Activated T-cell treated with anti-CD3 and anti-CD28 coated beads, Interleukin-2, amount 50 U/mL, for 72 hours (primary cell): ENCODE measurements around the gene NEDD4. TPM values are rescaled to one million over a fixed set of nuclear protein-coding genes. Genes with fewer than 3 reads are reported as not detected.

Source experiments
- ATAC-seq, 2 donors: fragments of 150-1000 bp; cut with Tn5 transposase; replicated peaks in 1 of 2; 2 replicates each; pipeline ENCODE4 v1.10.0; 2021; ENCODE audit warnings: moderate library complexity in 2 of 2, mild to moderate bottlenecking in 1 of 2
- DNase-seq, 2 donors: peaks; one replicate each; pipeline ENCODE4 v3.0.0; 2021 to 2022; ENCODE audit warnings: mixed read lengths in 1 of 2
- H3K27ac Mint-ChIP-seq: one replicate; pipeline ENCODE4 v1.8.0; 2022; ENCODE audit warnings: mild to moderate bottlenecking, moderate library complexity, mixed read lengths
- H3K27me3 Mint-ChIP-seq: one replicate; pipeline ENCODE4 v1.8.0; 2022; ENCODE audit warnings: low read depth, mixed read lengths
- H3K36me3 Mint-ChIP-seq, 2 donors: one replicate each; pipeline ENCODE4 v1.8.0; 2022; ENCODE audit warnings: mixed read lengths in 2 of 2, mild to moderate bottlenecking in 1 of 2; ENCODE audit not compliant: insufficient read depth in 2 of 2
- H3K4me1 Mint-ChIP-seq: one replicate; pipeline ENCODE4 v1.8.0; 2022; ENCODE audit warnings: low read depth, mixed read lengths
- H3K4me3 Mint-ChIP-seq, 2 donors: one replicate each; pipeline ENCODE4 v1.8.0; 2022; ENCODE audit warnings: mild to moderate bottlenecking in 2 of 2, mixed read lengths in 2 of 2, moderate library complexity in 2 of 2
- H3K9me3 Mint-ChIP-seq, 2 donors: one replicate each; pipeline ENCODE4 v1.8.0; 2022; ENCODE audit warnings: mixed read lengths in 2 of 2
- total RNA-seq, 2 donors: library from RNA; stranded (reverse); gene quantifications; one replicate each; pipeline ENCODE4 v1.2.3, GENCODE V29; 2022

NEDD4 gene
- total RNA-seq, 2 donors from 2014 or later, result 21.3 to 32.2 TPM

- DNase-seq (no peak), ATAC-seq (no peak)
- Mint-ChIP-seq H3K27me3 (no peaks in the 10 kb centered on the region), H3K9me3 (no peaks in the 10 kb centered on the region), H3K36me3 (no peaks in the 10 kb centered on the region), H3K4me1 (no peaks in the 10 kb centered on the region), H3K27ac (no peak overlapping the region), H3K4me3 (no peak overlapping the region)
Measured at GRCh38 chr15:55921744-55922143, 71.7 kb downstream of the NEDD4 start.

- ATAC-seq, result no peak
- no peak overlapping the region for H3K27ac Mint-ChIP-seq
- H3K4me3 Mint-ChIP-seq, result no peak overlapping the region
- no peaks in the 10 kb centered on the region for H3K9me3 Mint-ChIP-seq
- H3K4me1 Mint-ChIP-seq, result no peaks in the 10 kb centered on the region
- no peaks in the 10 kb centered on the region for H3K27me3 Mint-ChIP-seq
- no peaks in the 10 kb centered on the region for H3K36me3 Mint-ChIP-seq
- no peak for DNase-seq
Measured at GRCh38 chr15:55917881-55918296, 75.5 kb downstream of the NEDD4 start.

- ATAC-seq (no peak), DNase-seq (no peak)
- Mint-ChIP-seq H3K27ac (no peak overlapping the region), H3K36me3 (no peaks in the 10 kb centered on the region), H3K4me1 (no peaks in the 10 kb centered on the region), H3K4me3 (no peak overlapping the region), H3K27me3 (no peaks in the 10 kb centered on the region), H3K9me3 (no peaks in the 10 kb centered on the region)
Measured at GRCh38 chr15:55916666-55917409, 76.6 kb downstream of the NEDD4 start.

GRCh38 chr15:55915876-55916567 lies 77.4 kb downstream of the NEDD4 start:
- DNase-seq, result no peak
- Mint-ChIP-seq H3K27me3 (no peaks in the 10 kb centered on the region), H3K27ac (no peak overlapping the region), H3K36me3 (no peaks in the 10 kb centered on the region), H3K4me3 (no peak overlapping the region), H3K9me3 (no peaks in the 10 kb centered on the region), H3K4me1 (no peaks in the 10 kb centered on the region)
- no peak for ATAC-seq

GRCh38 chr15:55915221-55915620 lies 78.2 kb downstream of the NEDD4 start:
- Mint-ChIP-seq H3K9me3 (no peaks in the 10 kb centered on the region), H3K36me3 (no peaks in the 10 kb centered on the region), H3K4me3 (no peak overlapping the region), H3K27me3 (no peaks in the 10 kb centered on the region), H3K27ac (no peak overlapping the region), H3K4me1 (no peaks in the 10 kb centered on the region)
- ATAC-seq (no peak), DNase-seq (no peak)

- ATAC-seq (no peak), DNase-seq (no peak)
- no peaks in the 10 kb centered on the region for H3K4me1 Mint-ChIP-seq
- no peaks in the 10 kb centered on the region for H3K9me3 Mint-ChIP-seq
- no peak overlapping the region for H3K27ac Mint-ChIP-seq
- H3K4me3 Mint-ChIP-seq, result no peak overlapping the region
- no peaks in the 10 kb centered on the region for H3K27me3 Mint-ChIP-seq
- H3K36me3 Mint-ChIP-seq, result no peaks in the 10 kb centered on the region
Measured at GRCh38 chr15:55914446-55914845, 79.0 kb downstream of the NEDD4 start.

- no peaks in the 10 kb centered on the region for H3K27me3 Mint-ChIP-seq
- H3K36me3 Mint-ChIP-seq, result no peaks in the 10 kb centered on the region
- no peak overlapping the region for H3K4me3 Mint-ChIP-seq
Measured at GRCh38 chr15:55912982-55913381, 80.4 kb downstream of the NEDD4 start.

GRCh38 chr15:55909036-55909811 lies 84.2 kb downstream of the NEDD4 start:
- no peaks in the 10 kb centered on the region for H3K36me3 Mint-ChIP-seq
- DNase-seq (no peak), ATAC-seq (no peak)
- H3K4me3 Mint-ChIP-seq, result no peak overlapping the region
- H3K27me3 Mint-ChIP-seq, result no peaks in the 10 kb centered on the region
- no peaks in the 10 kb centered on the region for H3K4me1 Mint-ChIP-seq
- no peaks in the 10 kb centered on the region for H3K9me3 Mint-ChIP-seq
- no peak overlapping the region for H3K27ac Mint-ChIP-seq

More at GRCh38 chr15:55912982-55913381, 80.4 kb downstream of the NEDD4 start:
- no peaks in the 10 kb centered on the region for H3K4me1 Mint-ChIP-seq
- ATAC-seq (no peak), DNase-seq (no peak)
- no peak overlapping the region for H3K27ac Mint-ChIP-seq
- H3K9me3 Mint-ChIP-seq, result no peaks in the 10 kb centered on the region

GRCh38 chr15:55907797-55908196 lies 85.6 kb downstream of the NEDD4 start:
- no peaks in the 10 kb centered on the region for H3K27me3 Mint-ChIP-seq
- H3K27ac Mint-ChIP-seq, result no peak overlapping the region
- no peak for DNase-seq
- H3K36me3 Mint-ChIP-seq, result no peaks in the 10 kb centered on the region
- H3K9me3 Mint-ChIP-seq, result no peaks in the 10 kb centered on the region
- ATAC-seq, result no peak
- no peak overlapping the region for H3K4me3 Mint-ChIP-seq
- H3K4me1 Mint-ChIP-seq, result no peaks in the 10 kb centered on the region

- Mint-ChIP-seq H3K4me3 (no peak overlapping the region), H3K9me3 (no peaks in the 10 kb centered on the region), H3K36me3 (no peaks in the 10 kb centered on the region), H3K27me3 (no peaks in the 10 kb centered on the region), H3K4me1 (no peaks in the 10 kb centered on the region), H3K27ac (no peak overlapping the region)
- ATAC-seq, result no peak
- no peak for DNase-seq
Measured at GRCh38 chr15:55902981-55903380, 90.4 kb downstream of the NEDD4 start.

GRCh38 chr15:55900019-55900418 lies 93.4 kb downstream of the NEDD4 start:
- DNase-seq, result no peak
- ATAC-seq, result no peak
- H3K27ac Mint-ChIP-seq, result no peak overlapping the region
- H3K36me3 Mint-ChIP-seq, result no peaks in the 10 kb centered on the region
- H3K4me3 Mint-ChIP-seq, result no peak overlapping the region
- H3K27me3 Mint-ChIP-seq, result no peaks in the 10 kb centered on the region
- H3K4me1 Mint-ChIP-seq, result no peaks in the 10 kb centered on the region
- H3K9me3 Mint-ChIP-seq, result no peaks in the 10 kb centered on the region

- no peak overlapping the region for H3K27ac Mint-ChIP-seq
- H3K4me1 Mint-ChIP-seq, result peaks cover 2% of the 10 kb centered on the region
- no peak overlapping the region for H3K4me3 Mint-ChIP-seq
- no peak for DNase-seq
- H3K9me3 Mint-ChIP-seq, result no peaks in the 10 kb centered on the region
- no peaks in the 10 kb centered on the region for H3K27me3 Mint-ChIP-seq
- ATAC-seq, result no peak
- no peaks in the 10 kb centered on the region for H3K36me3 Mint-ChIP-seq
Measured at GRCh38 chr15:55899537-55899936, 93.9 kb downstream of the NEDD4 start.

- no peaks in the 10 kb centered on the region for H3K27me3 Mint-ChIP-seq
- peaks cover 4% of the 10 kb centered on the region for H3K4me1 Mint-ChIP-seq
- H3K4me3 Mint-ChIP-seq, result no peak overlapping the region
- no peaks in the 10 kb centered on the region for H3K9me3 Mint-ChIP-seq
- ATAC-seq (no peak), DNase-seq (peak in 1 of 2 donors; percentile 5)
- no peak overlapping the region for H3K27ac Mint-ChIP-seq
- H3K36me3 Mint-ChIP-seq, result no peaks in the 10 kb centered on the region
Measured at GRCh38 chr15:55897560-55898336, 95.7 kb downstream of the NEDD4 start.
